Hepatocyte (in vitro differentiated cells): Measurements from ENCODE around the gene ITGA8. TPM values are rescaled to one million over a fixed set of nuclear protein-coding genes. Genes with fewer than 3 reads are reported as not detected.

Source experiments
- DNase-seq: peaks from one replicate; pipeline ENCODE4 v3.0.0-alpha.2; 2016; ENCODE audit warnings: low spot score
- H2AFZ ChIP-seq: fragments of 200-600 bp; sonication (generic); 2 replicates; pipeline ENCODE4 v1.6.0; 2016; ENCODE audit warnings: antibody characterized with exemption, mild to moderate bottlenecking
- H3K27ac ChIP-seq: fragments of 200-600 bp; sonication (generic); 2 replicates; pipeline ENCODE4 v1.5.1; 2016; ENCODE audit warnings: mild to moderate bottlenecking
- H3K27me3 ChIP-seq: fragments of 200-600 bp; sonication (generic); 2 replicates; pipeline ENCODE4 v1.6.1; 2016
- H3K36me3 ChIP-seq: fragments of 200-600 bp; sonication (generic); replicated peaks from 2 replicates; pipeline ENCODE4 v1.5.1; 2016; ENCODE audit warnings: low read depth; ENCODE audit not compliant: insufficient read depth
- H3K4me1 ChIP-seq: fragments of 200-600 bp; sonication (generic); 2 replicates; pipeline ENCODE4 v1.5.1; 2016; ENCODE audit warnings: mild to moderate bottlenecking, moderate library complexity; ENCODE audit not compliant: insufficient read depth
- H3K4me2 ChIP-seq: fragments of 200-600 bp; sonication (generic); 2 replicates; pipeline ENCODE4 v1.6.0; 2016
- H3K4me3 ChIP-seq: fragments of 200-600 bp; sonication (generic); 2 replicates; pipeline ENCODE4 v1.5.1; 2016; ENCODE audit warnings: mild to moderate bottlenecking
- H3K79me2 ChIP-seq: fragments of 200-600 bp; sonication (generic); 2 replicates; pipeline ENCODE4 v1.6.0; 2017; ENCODE audit warnings: mild to moderate bottlenecking
- H3K9me2 ChIP-seq: fragments of 200-600 bp; sonication (generic); replicated peaks from 2 replicates; pipeline ENCODE4 v1.6.0; 2017; ENCODE audit warnings: mild to moderate bottlenecking; ENCODE audit not compliant: insufficient read depth
- H3K9me3 ChIP-seq: fragments of 200-600 bp; sonication (generic); 2 replicates; pipeline ENCODE4 v1.5.1; 2016; ENCODE audit warnings: low read depth, mild to moderate bottlenecking
- H4K20me1 ChIP-seq: fragments of 200-600 bp; sonication (generic); 2 replicates; pipeline ENCODE4 v1.6.0; 2016; ENCODE audit warnings: mild to moderate bottlenecking; ENCODE audit not compliant: insufficient read depth, poor library complexity, severe bottlenecking
- CTCF ChIP-seq: fragments of 200-600 bp; sonication (generic); IDR thresholded peaks from 2 replicates; pipeline ENCODE4 v1.5.1; 2016; ENCODE audit warnings: antibody characterized with exemption, mild to moderate bottlenecking; ENCODE audit not compliant: poor library complexity
- EZH2 ChIP-seq: fragments of 200-600 bp; sonication (generic); IDR thresholded peaks from 2 replicates; pipeline ENCODE4 v1.6.1; 2016; ENCODE audit warnings: antibody characterized with exemption, mild to moderate bottlenecking, borderline replicate concordance
- EZH2phosphoT487 ChIP-seq: fragments of 200-600 bp; sonication (generic); IDR thresholded peaks from one replicate; pipeline ENCODE4 v1.6.1; 2018; ENCODE audit warnings: antibody characterized with exemption, mild to moderate bottlenecking, low read depth, moderate library complexity; ENCODE audit not compliant: unreplicated experiment, severe bottlenecking
- WGBS: methylation state at CpG from one replicate; pipeline ENCODE4 v1.1.6; 2016; ENCODE audit warnings: low lambda C conversion rate; ENCODE audit errors: missing lambda C conversion rate; 5-methylcytosine and 5-hydroxymethylcytosine counted together
- polyA plus RNA-seq: library from polyadenylated mRNA; unstranded; fragments of >200 nt; fragmentation: Nextera tagmentation; extraction: Ambion mirVana; gene quantifications from 2 replicates; pipeline ENCODE4 v1.2.1, GENCODE V29; 2016
- total RNA-seq: library from RNA; depleted of rRNA; stranded (reverse); fragments of >200 nt; gene quantifications from 2 replicates; pipeline ENCODE4 v1.2.3, GENCODE V29; 2014

The ITGA8 gene
- total and polyA plus RNA-seq, 2 experiments from 2014 or later, result 2.9 to 16.8 TPM

- DNase-seq, result no peak
- no peaks in the 10 kb centered on the region for H3K79me2 ChIP-seq
- no peak overlapping the region for H3K4me2 ChIP-seq
- no peaks in the 10 kb centered on the region for H3K36me3 ChIP-seq
- H3K27me3 ChIP-seq, result no peaks in the 10 kb centered on the region
- H3K27ac ChIP-seq, result no peak overlapping the region
- no peaks in the 10 kb centered on the region for H3K9me3 ChIP-seq
- H3K9me2 ChIP-seq, result no peaks in the 10 kb centered on the region
- H2AFZ ChIP-seq, result no peak overlapping the region
- no peak overlapping the region for H3K4me3 ChIP-seq
- no peaks in the 10 kb centered on the region for H3K4me1 ChIP-seq
- TF ChIP-seq EZH2phosphoT487 (no peak), CTCF (no peak), EZH2 (no peak)
- no peaks in the 10 kb centered on the region for H4K20me1 ChIP-seq
- 79% methylated on average over 4 of the region's 4 CpGs for WGBS
Observed at GRCh38 chr10:15606377-15606776, 113.3 kb downstream of the ITGA8 start.

GRCh38 chr10:15605740-15606369 is 113.9 kb downstream of the ITGA8 start:
- Histone ChIP-seq H3K36me3 (no peaks in the 10 kb centered on the region), H3K9me3 (no peaks in the 10 kb centered on the region), H4K20me1 (no peaks in the 10 kb centered on the region), H2AFZ (no peak overlapping the region), H3K27ac (no peak overlapping the region), H3K79me2 (no peaks in the 10 kb centered on the region), H3K4me1 (no peaks in the 10 kb centered on the region), H3K9me2 (no peaks in the 10 kb centered on the region), H3K27me3 (no peaks in the 10 kb centered on the region), H3K4me3 (no peak overlapping the region), H3K4me2 (no peak overlapping the region)
- TF ChIP-seq CTCF, result no peak
- no peak for TF ChIP-seq EZH2phosphoT487
- no peak for TF ChIP-seq EZH2
- WGBS, result 86% methylated on average over 6 of the region's 6 CpGs
- DNase-seq, result no peak

- Histone ChIP-seq H3K27me3 (no peaks in the 10 kb centered on the region), H3K4me2 (no peak overlapping the region), H3K4me1 (no peaks in the 10 kb centered on the region), H3K27ac (no peak overlapping the region), H2AFZ (no peak overlapping the region), H3K9me3 (no peaks in the 10 kb centered on the region), H3K4me3 (no peak overlapping the region), H3K36me3 (no peaks in the 10 kb centered on the region), H4K20me1 (no peaks in the 10 kb centered on the region), H3K79me2 (no peaks in the 10 kb centered on the region), H3K9me2 (no peaks in the 10 kb centered on the region)
- DNase-seq, result no peak
- 57% methylated on average over 3 of the region's 3 CpGs for WGBS
- TF ChIP-seq EZH2 (no peak), EZH2phosphoT487 (no peak), CTCF (no peak)
Observed at GRCh38 chr10:15603446-15604011, 116.2 kb downstream of the ITGA8 start.
